ENCODE results near the gene PIK3C2G. TPM values are rescaled to one million over a fixed set of nuclear protein-coding genes. Genes with fewer than 3 reads are reported as not detected.

The PIK3C2G gene
- total RNA-seq, 4 donors from 2014 or later = 0.30 TPM; not detected in 3

- H3K4me3 ChIP-seq = no peak overlapping the region
- H3K9me3 ChIP-seq = no peaks in the 10 kb centered on the region
- H3K36me3 ChIP-seq = no peaks in the 10 kb centered on the region
- DNase-seq (ENCODE audit: low spot score in 2 of 2) = no peak
- H3K27me3 ChIP-seq = no peaks in the 10 kb centered on the region
- H3K4me1 ChIP-seq = no peaks in the 10 kb centered on the region
- no peak for TF ChIP-seq POLR2A (IDR thresholded peaks at IDR 0.05)
- peak; percentile 16 to 34 (median 23) for TF ChIP-seq CTCF (IDR thresholded peaks at IDR 0.05)
- H3K27ac ChIP-seq = no peak overlapping the region
Measured at GRCh38 chr12:18224745-18225144, 36.6 kb upstream of the PIK3C2G start.

- WGBS, 2 donors = 81 to 82% methylated on average over 1 of the region's 1 CpG
- H3K27ac ChIP-seq = no peak overlapping the region
- H3K4me1 ChIP-seq = no peaks in the 10 kb centered on the region
- H3K27me3 ChIP-seq = no peaks in the 10 kb centered on the region
- no peaks in the 10 kb centered on the region for H3K36me3 ChIP-seq
- H3K9me3 ChIP-seq = peaks cover 0 to 22% (median 5%) of the 10 kb centered on the region in 4 donors
- no peak overlapping the region for H3K4me3 ChIP-seq
- no peak for TF ChIP-seq EP300 (IDR thresholded peaks at IDR 0.05)
- TF ChIP-seq POLR2A (IDR thresholded peaks at IDR 0.05) = no peak
- no peak for TF ChIP-seq CTCF (IDR thresholded peaks at IDR 0.05)
- DNase-seq (ENCODE audit: low spot score in 2 of 2) = no peak
Measured at GRCh38 chr12:18239526-18239925, 21.8 kb upstream of the PIK3C2G start.

- Histone ChIP-seq H3K4me1 (no peaks in the 10 kb centered on the region), H3K4me3 (no peak overlapping the region), H3K27ac (no peak overlapping the region), H3K36me3 (no peaks in the 10 kb centered on the region), H3K27me3 (no peaks in the 10 kb centered on the region), H3K9me3 (no peaks in the 10 kb centered on the region)
- no peak for DNase-seq (ENCODE audit: low spot score in 2 of 2)
- no peak for TF ChIP-seq POLR2A (IDR thresholded peaks at IDR 0.05)
- TF ChIP-seq CTCF (IDR thresholded peaks at IDR 0.05) = no peak
- no peak for TF ChIP-seq EP300 (IDR thresholded peaks at IDR 0.05)
- 87 to 88% methylated on average over 7 of the region's 7 CpGs for WGBS, 2 donors
Measured at GRCh38 chr12:18242380-18243089, 18.8 kb upstream of the PIK3C2G start.

GRCh38 chr12:18243238-18243637 lies 18.1 kb upstream of the PIK3C2G start:
- Histone ChIP-seq H3K36me3 (no peaks in the 10 kb centered on the region), H3K4me1 (no peaks in the 10 kb centered on the region), H3K9me3 (no peaks in the 10 kb centered on the region), H3K4me3 (no peak overlapping the region), H3K27me3 (no peaks in the 10 kb centered on the region), H3K27ac (no peak overlapping the region)
- no peak for TF ChIP-seq EP300 (IDR thresholded peaks at IDR 0.05)
- no peak for TF ChIP-seq CTCF (IDR thresholded peaks at IDR 0.05)
- TF ChIP-seq POLR2A (IDR thresholded peaks at IDR 0.05) = no peak
- DNase-seq (ENCODE audit: low spot score in 2 of 2) = no peak

GRCh38 chr12:18246066-18246465 lies 15.3 kb upstream of the PIK3C2G start:
- no peaks in the 10 kb centered on the region for H3K9me3 ChIP-seq
- no peak for DNase-seq (ENCODE audit: low spot score in 2 of 2)
- H3K36me3 ChIP-seq = no peaks in the 10 kb centered on the region
- no peak overlapping the region for H3K27ac ChIP-seq
- WGBS, 2 donors = 88 to 94% methylated on average over 1 of the region's 1 CpG
- H3K4me1 ChIP-seq = no peaks in the 10 kb centered on the region
- no peaks in the 10 kb centered on the region for H3K27me3 ChIP-seq
- TF ChIP-seq EP300 (IDR thresholded peaks at IDR 0.05) (no peak), POLR2A (IDR thresholded peaks at IDR 0.05) (no peak), CTCF (IDR thresholded peaks at IDR 0.05) (no peak)
- H3K4me3 ChIP-seq = no peak overlapping the region

All from tibial nerve (tissue), 4 donors.